Iris pigment epithelial cell (primary cell): ENCODE results near the gene BPTF.
A peak's percentile ranks its signal among the peaks of the same experiment; 100 is the strongest.
"Not testable (repeated sequence)": the region's sequence is repeated elsewhere in the genome, so short reads cannot be mapped to it uniquely, and the experiment has no call there.

Experiments used
- DNase-seq: peaks from one replicate; pipeline ENCODE4 v3.0.0-alpha.2; 2011; ENCODE audit warnings: low read depth

The BPTF gene

GRCh38 chr17:67824735-67825626 lies at the start of gene BPTF:
Gene BPTF (plus strand): TSS chr17:67825503. CDS start chr17:67825725, 222 bp downstream.
- DNase-seq = peak; percentile 85

- DNase-seq = peak; percentile 96
Observed at GRCh38 chr17:67779098-67779672, 46.1 kb upstream of the BPTF start.

- no peak for DNase-seq
Observed at GRCh38 chr17:67784364-67785121, 40.8 kb upstream of the BPTF start.

- no peak for DNase-seq
Observed at GRCh38 chr17:67785122-67785477, 40.2 kb upstream of the BPTF start.

- DNase-seq = no peak
Observed at GRCh38 chr17:67785504-67785903, 39.8 kb upstream of the BPTF start.

GRCh38 chr17:67800495-67800928 lies 24.8 kb upstream of the BPTF start:
- peak; percentile 83 for DNase-seq

GRCh38 chr17:67801626-67802175 lies 23.6 kb upstream of the BPTF start:
- no peak for DNase-seq

- DNase-seq = no peak
Observed at GRCh38 chr17:67810464-67810863, 14.8 kb upstream of the BPTF start.

GRCh38 chr17:67812380-67812779 lies 12.9 kb upstream of the BPTF start:
- DNase-seq = not testable (repeated sequence)

GRCh38 chr17:67813803-67814180 lies 11.5 kb upstream of the BPTF start:
- DNase-seq = no peak

GRCh38 chr17:67818110-67819002 lies 6.9 kb upstream of the BPTF start:
- no peak for DNase-seq

- DNase-seq = no peak
Observed at GRCh38 chr17:67819722-67820121, 5.6 kb upstream of the BPTF start.

- DNase-seq = no peak
Observed at GRCh38 chr17:67821871-67822367, 3.4 kb upstream of the BPTF start.

GRCh38 chr17:67825627-67826601 lies 611 bp downstream of the BPTF start:
- DNase-seq = peak; percentile 23

GRCh38 chr17:67829331-67829730 lies 4.0 kb downstream of the BPTF start:
- DNase-seq = no peak

- no peak for DNase-seq
Observed at GRCh38 chr17:67830440-67830839, 5.1 kb downstream of the BPTF start.

- DNase-seq = no peak
Observed at GRCh38 chr17:67831268-67831667, 6.0 kb downstream of the BPTF start.

GRCh38 chr17:67833134-67833533 lies 7.8 kb downstream of the BPTF start:
- DNase-seq = no peak

GRCh38 chr17:67833946-67834631 lies 8.8 kb downstream of the BPTF start:
- no peak for DNase-seq
